ENCODE measurements around the gene S100P. TPM values are rescaled to one million over a fixed set of nuclear protein-coding genes. Genes with fewer than 3 reads are reported as not detected.

Gene S100P
- total RNA-seq = 5.8 and 267 TPM in 2 replicates

GRCh38 chr4:6693231-6694176, at the start of gene S100P:
Gene S100P (plus strand): TSS chr4:6693878. CDS start chr4:6693933, 55 bp downstream.

DNA sequence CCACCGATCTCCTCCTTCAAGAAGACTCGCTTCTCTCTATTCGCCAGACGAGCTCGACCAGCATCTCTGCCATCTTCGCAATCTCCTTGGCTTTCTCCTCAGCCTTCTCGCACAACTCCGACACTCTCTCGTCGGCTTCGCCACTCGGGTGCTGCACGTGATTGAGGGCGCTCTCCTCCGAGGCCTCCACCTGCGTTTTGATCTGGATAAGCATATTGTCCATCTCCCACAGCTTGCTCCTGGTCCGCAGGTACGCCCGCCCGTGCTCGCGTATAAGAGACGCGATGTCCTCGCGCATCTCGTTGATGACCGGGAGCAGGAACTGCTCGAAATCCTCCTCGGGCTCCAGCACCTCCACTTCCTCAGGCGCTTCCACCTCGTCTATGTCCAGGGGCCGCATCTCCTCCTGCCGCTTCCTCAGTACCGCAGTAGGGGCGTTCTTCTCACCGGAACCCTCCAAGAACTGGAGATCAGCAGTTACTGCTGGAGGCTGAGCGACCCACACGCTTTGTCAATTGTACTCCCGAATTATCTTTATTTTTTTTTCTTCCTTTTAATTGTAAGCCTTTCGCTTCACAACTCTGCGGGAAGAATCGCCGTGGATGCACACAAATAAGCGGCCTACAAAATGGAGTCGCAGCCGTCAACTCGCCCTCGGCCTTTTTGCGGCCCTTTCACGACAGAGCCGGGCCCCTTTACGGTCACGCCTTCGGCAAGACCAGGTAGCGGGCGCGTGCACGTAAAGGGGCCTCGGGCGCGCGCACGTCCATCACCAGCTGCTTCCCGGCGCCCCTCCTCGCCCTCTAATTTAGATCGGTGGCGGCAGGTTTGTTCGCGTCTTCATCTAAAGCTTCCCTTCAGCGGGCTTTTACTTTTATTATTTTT, 15.8 kb downstream of the S100P start, which contains the start of gene MRFAP1L1:
Gene MRFAP1L1 (minus strand): TSS at position 636 of the 885 bp plus-strand sequence. CDS start 236 bp downstream, at position 400.

DNA sequence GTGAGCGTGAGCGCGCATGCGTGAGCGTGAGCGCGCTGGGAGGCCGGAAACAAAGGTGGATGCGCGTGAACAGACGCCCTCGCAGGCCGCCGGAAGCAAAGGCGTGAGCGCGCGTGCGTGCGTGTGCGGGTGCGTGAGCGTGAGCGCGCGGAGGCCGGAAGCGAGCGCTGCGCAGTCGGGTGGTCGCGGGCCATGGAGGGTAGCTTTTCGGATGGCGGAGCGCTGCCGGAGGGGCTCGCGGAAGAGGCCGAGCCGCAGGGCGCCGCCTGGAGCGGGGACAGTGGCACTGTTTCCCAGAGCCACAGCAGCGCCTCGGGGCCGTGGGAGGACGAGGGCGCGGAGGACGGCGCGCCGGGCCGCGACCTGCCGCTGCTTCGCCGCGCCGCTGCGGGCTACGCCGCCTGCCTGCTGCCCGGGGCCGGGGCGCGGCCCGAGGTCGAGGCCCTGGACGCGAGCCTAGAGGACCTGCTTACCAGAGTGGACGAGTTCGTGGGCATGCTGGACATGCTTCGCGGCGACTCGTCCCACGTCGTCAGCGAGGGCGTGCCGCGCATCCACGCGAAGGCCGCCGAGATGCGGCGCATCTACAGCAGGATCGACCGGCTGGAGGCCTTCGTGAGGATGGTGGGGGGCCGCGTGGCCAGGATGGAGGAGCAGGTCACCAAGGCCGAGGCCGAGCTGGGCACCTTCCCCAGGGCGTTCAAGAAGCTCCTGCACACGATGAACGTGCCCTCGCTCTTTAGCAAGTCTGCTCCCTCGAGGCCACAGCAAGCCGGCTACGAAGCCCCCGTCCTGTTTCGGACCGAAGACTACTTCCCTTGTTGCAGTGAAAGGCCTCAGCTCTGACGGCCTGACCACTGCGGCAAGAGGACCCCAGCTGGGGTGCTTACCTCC, 22.6 kb downstream of the S100P start, which contains the start of gene BLOC1S4:
Gene BLOC1S4 (plus strand): TSS at position 157 of the 894 bp plus-strand sequence. CDS start 36 bp downstream, at position 193.

Other genes with a start within 250 kb of the S100P start
- 1.9 and 3.6 TPM in 2 replicates for gene PPP2R2C, start 221.3 kb upstream of the S100P start, total RNA-seq
- gene MAN2B2, start 118.7 kb upstream of the S100P start, total RNA-seq = 5.8 and 8.7 TPM in 2 replicates
- gene MRFAP1, start 53.2 kb upstream of the S100P start, total RNA-seq = 26.2 and 39.3 TPM in 2 replicates
- 35.9 and 44.3 TPM in 2 replicates for gene MRFAP1L1, start 16.0 kb downstream of the S100P start, total RNA-seq
- 17.7 and 20.7 TPM in 2 replicates for gene BLOC1S4, start 22.3 kb downstream of the S100P start, total RNA-seq
- 16.9 and 21.1 TPM in 2 replicates for gene KIAA0232, start 88.8 kb downstream of the S100P start, total RNA-seq
- gene TBC1D14, start 215.9 kb downstream of the S100P start, total RNA-seq = 113 and 127 TPM in 2 replicates

Data from tracheal epithelial cell (primary cell).